ENCODE data around the gene BCLAF3. TPM values are rescaled to one million over a fixed set of nuclear protein-coding genes. Genes with fewer than 3 reads are reported as not detected.

BCLAF3 gene
- total and polyA plus RNA-seq, 2 of the 13 experiments (the other 11 are each of a cell fraction or from before 2014, with no cell fraction given) = 1.5 to 2.7 TPM

DNA sequence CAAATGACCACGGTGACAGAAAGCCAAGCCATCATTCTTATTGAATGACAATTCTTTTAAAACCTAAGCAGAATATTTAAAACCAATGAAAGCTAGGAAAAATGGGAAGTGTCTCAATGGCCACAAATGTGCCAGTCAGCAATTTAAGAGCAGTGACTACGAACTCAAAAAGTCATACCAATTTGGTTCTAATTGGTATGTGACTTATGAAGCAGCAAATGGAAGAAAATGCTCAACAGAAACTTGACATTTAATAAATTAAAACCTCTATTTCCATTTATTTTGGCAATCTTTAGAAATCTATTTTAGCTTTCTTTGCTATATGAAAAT, 25.7 kb upstream of the BCLAF3 start:
- no peak overlapping the region for H3K27ac ChIP-seq (ENCODE audit: extremely low read length, insufficient read depth, low read length)
- H3K79me2 ChIP-seq (ENCODE audit: insufficient read depth, low read length) = no peaks in the 10 kb centered on the region
- H3K4me2 ChIP-seq (ENCODE audit: low read depth, low read length) = no peak overlapping the region
- H4K20me1 ChIP-seq (ENCODE audit: insufficient read depth, low read length) = no peaks in the 10 kb centered on the region
- H3K4me1 ChIP-seq (ENCODE audit: insufficient read depth, low read length) = no peaks in the 10 kb centered on the region
- peaks cover 0 to under 1% of the 10 kb centered on the region in 2 experiments; a peak in 1 of 5 replicates for H3K36me3 ChIP-seq (replicated peaks in 1 of 2; ENCODE audit: control insufficient read depth in 1 of 2, insufficient read depth in 2 of 2, low read length in 2 of 2)
- H2AFZ ChIP-seq (ENCODE audit: low read length) = no peak overlapping the region
- DNase-seq (ENCODE audit: low spot score) (no peak), FAIRE-seq (no peak), ATAC-seq (no peak)
- WGBS (ENCODE audit: low lambda C conversion rate) = 100% methylated on average over 2 of the region's 2 CpGs
- intact Hi-C loops (cut with micrococcal nuclease; ENCODE audit: unreplicated experiment) (no loop called here), in situ Hi-C loops (cut with HindIII; ENCODE audit: extremely low pct_ligation_motif_present, low pct_unique_long_range_greater_than_20kb) (no loop called here)
- TF ChIP-seq XRCC5 (optimal IDR thresholded peaks at IDR 0.05; ENCODE audit: low read length) = no peak
- no peak for TF ChIP-seq BRCA1 (CRISPR knock-in tag; IDR thresholded peaks at IDR 0.05)
- TF ChIP-seq MBD4 (IDR thresholded peaks at IDR 0.05; ENCODE audit: borderline replicate concordance, low read length) = no peak
- TF ChIP-seq MAFF (IDR thresholded peaks at IDR 0.05; ENCODE audit: low read depth, low read length) = peak; percentile 89
- no peak for TF ChIP-seq ZNF747 (CRISPR knock-in tag; IDR thresholded peaks at IDR 0.05; ENCODE audit: borderline replicate concordance)
- no peak for TF ChIP-seq ZC3H13 (CRISPR knock-in tag; IDR thresholded peaks at IDR 0.05)
- TF ChIP-seq MAFK (conservative IDR thresholded peaks at IDR 0.05 in 1 of 2, IDR thresholded peaks at IDR 0.05 in 1 of 2; ENCODE audit: low read length in 2 of 2) = peak; percentile 81 to 87
- no peak overlapping the region for H3K4me3 ChIP-seq (replicated peaks in 1 of 3; ENCODE audit: insufficient read depth in 1 of 3, low read depth in 2 of 3, low read length in 3 of 3)
- no peak overlapping the region for H3K9ac ChIP-seq (ENCODE audit: insufficient read depth, low read depth, low read length)
- no peaks in the 10 kb centered on the region for H3K9me3 ChIP-seq (ENCODE audit: low read length)
- CTCF ChIA-PET (ENCODE audit: low intra/inter-chr PET ratio, low total read pairs) = no interaction called here
- no TSS peak for BruUV-seq (replicated peaks)
- POLR2A ChIA-PET = no interaction called here
- no peaks in the 10 kb centered on the region for H3K27me3 ChIP-seq (ENCODE audit: control insufficient read depth in 1 of 2, insufficient read depth in 2 of 2, low read length in 2 of 2)

DNA sequence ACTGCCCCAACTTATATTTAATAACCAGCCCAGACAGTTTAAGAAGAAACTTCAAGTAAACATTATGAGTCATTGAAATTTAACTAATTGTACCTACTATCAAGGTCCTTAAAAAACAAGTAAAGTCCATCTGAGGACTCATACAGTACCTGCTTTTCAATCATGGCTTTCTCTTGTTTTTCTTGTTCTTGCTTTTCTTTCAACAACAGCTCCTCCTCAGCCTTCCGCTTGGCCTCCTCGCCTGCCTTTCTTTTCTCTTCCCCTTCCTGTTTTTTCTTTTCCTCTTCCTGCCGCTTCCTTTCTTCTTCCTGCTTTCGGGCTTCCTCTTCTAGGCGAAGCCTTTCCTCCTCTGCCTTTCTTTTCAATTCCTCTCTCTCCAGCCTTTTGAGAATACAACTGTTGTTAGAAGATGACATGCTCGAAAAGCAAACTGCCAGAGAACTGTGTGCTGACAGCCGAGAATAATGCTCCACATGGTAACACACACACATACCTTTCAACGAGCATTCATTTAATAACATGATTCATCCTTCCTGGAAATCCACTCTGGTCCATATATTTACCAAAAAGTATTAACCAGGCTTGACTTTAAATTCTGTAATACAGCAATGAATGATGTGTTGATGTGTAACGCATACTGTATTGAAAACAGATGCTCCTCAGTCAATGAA, 25.2 kb upstream of the BCLAF3 start:
- POLR2A ChIA-PET = no interaction called here
- no peak for ATAC-seq
- Histone ChIP-seq H3K4me3 (replicated peaks in 1 of 3; ENCODE audit: insufficient read depth in 1 of 3, low read depth in 2 of 3, low read length in 3 of 3) (no peak overlapping the region), H3K4me2 (ENCODE audit: low read depth, low read length) (no peak overlapping the region), H2AFZ (ENCODE audit: low read length) (no peak overlapping the region), H3K4me1 (ENCODE audit: insufficient read depth, low read length) (no peaks in the 10 kb centered on the region), H3K9me3 (ENCODE audit: low read length) (no peaks in the 10 kb centered on the region), H4K20me1 (ENCODE audit: insufficient read depth, low read length) (no peaks in the 10 kb centered on the region), H3K79me2 (ENCODE audit: insufficient read depth, low read length) (no peaks in the 10 kb centered on the region), H3K9ac (ENCODE audit: insufficient read depth, low read depth, low read length) (no peak overlapping the region), H3K36me3 (replicated peaks in 1 of 2; ENCODE audit: control insufficient read depth in 1 of 2, insufficient read depth in 2 of 2, low read length in 2 of 2) (peaks cover 0 to 4% of the 10 kb centered on the region in 2 experiments; a peak in 1 of 5 replicates), H3K27me3 (ENCODE audit: control insufficient read depth in 1 of 2, insufficient read depth in 2 of 2, low read length in 2 of 2) (no peaks in the 10 kb centered on the region), H3K27ac (ENCODE audit: extremely low read length, insufficient read depth, low read length) (no peak overlapping the region)
- intact Hi-C loops (cut with micrococcal nuclease; ENCODE audit: unreplicated experiment) (no loop called here), in situ Hi-C loops (cut with HindIII; ENCODE audit: extremely low pct_ligation_motif_present, low pct_unique_long_range_greater_than_20kb) (no loop called here)
- no peak for FAIRE-seq
- BruUV-seq (replicated peaks) = no TSS peak
- no peak for DNase-seq (ENCODE audit: low spot score)
- 97% methylated on average over 9 of the region's 9 CpGs for WGBS (ENCODE audit: low lambda C conversion rate)
- CTCF ChIA-PET (ENCODE audit: low intra/inter-chr PET ratio, low total read pairs) = no interaction called here
- no peak for TF ChIP-seq SMAD3 (CRISPR knock-in tag; IDR thresholded peaks at IDR 0.05)
- no peak for TF ChIP-seq HCFC1 (IDR thresholded peaks at IDR 0.05; ENCODE audit: low read depth, low read length)
- no peak for TF ChIP-seq ISX (CRISPR knock-in tag; conservative IDR thresholded peaks at IDR 0.05)
- TF ChIP-seq, protein P1, sequence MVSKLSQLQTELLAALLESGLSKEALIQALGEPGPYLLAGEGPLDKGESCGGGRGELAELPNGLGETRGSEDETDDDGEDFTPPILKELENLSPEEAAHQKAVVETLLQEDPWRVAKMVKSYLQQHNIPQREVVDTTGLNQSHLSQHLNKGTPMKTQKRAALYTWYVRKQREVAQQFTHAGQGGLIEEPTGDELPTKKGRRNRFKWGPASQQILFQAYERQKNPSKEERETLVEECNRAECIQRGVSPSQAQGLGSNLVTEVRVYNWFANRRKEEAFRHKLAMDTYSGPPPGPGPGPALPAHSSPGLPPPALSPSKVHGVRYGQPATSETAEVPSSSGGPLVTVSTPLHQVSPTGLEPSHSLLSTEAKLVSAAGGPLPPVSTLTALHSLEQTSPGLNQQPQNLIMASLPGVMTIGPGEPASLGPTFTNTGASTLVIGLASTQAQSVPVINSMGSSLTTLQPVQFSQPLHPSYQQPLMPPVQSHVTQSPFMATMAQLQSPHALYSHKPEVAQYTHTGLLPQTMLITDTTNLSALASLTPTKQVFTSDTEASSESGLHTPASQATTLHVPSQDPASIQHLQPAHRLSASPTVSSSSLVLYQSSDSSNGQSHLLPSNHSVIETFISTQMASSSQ (IDR thresholded peaks at IDR 0.05; ENCODE audit: low read depth) = no peak
- TF ChIP-seq, protein P1 (CRISPR knock-in tag; IDR thresholded peaks at IDR 0.05; ENCODE audit: borderline replicate concordance) = no peak
- no peak for TF ChIP-seq ZNF782 (CRISPR knock-in tag; IDR thresholded peaks at IDR 0.05; ENCODE audit: borderline replicate concordance)
